DMS 273 (cell line): ENCODE results near the gene KIAA1210.
"Not testable (repeated sequence)": the region's sequence is repeated elsewhere in the genome, so short reads cannot be mapped to it uniquely, and the experiment has no call there.

ENCODE experiments used
- DNase-seq: peaks from one replicate; lab custom pipeline; 2025; ENCODE audit not compliant: unreplicated experiment; lab: John Stamatoyannopoulos, UW

KIAA1210 gene

GRCh38 chrX:119040432-119040831 lies 87.2 kb downstream of the KIAA1210 start:
- no peak for DNase-seq

GRCh38 chrX:119036107-119037029 lies 91.2 kb downstream of the KIAA1210 start:
- DNase-seq = no peak

- DNase-seq = no peak
These were observed 96.6 kb downstream of the KIAA1210 start for GRCh38 chrX:119030990-119031389.

- not testable (repeated sequence) for DNase-seq
These were observed 98.0 kb downstream of the KIAA1210 start for GRCh38 chrX:119029656-119030055.

- DNase-seq = no peak
These were observed 98.8 kb downstream of the KIAA1210 start for GRCh38 chrX:119028733-119029330.
